ENCODE measurements around the gene ATRNL1. TPM values are rescaled to one million over a fixed set of nuclear protein-coding genes. Genes with fewer than 3 reads are reported as not detected.

ATRNL1 gene
- total RNA-seq, 1 experiment from 2014 or later: 1.3 TPM

DNA sequence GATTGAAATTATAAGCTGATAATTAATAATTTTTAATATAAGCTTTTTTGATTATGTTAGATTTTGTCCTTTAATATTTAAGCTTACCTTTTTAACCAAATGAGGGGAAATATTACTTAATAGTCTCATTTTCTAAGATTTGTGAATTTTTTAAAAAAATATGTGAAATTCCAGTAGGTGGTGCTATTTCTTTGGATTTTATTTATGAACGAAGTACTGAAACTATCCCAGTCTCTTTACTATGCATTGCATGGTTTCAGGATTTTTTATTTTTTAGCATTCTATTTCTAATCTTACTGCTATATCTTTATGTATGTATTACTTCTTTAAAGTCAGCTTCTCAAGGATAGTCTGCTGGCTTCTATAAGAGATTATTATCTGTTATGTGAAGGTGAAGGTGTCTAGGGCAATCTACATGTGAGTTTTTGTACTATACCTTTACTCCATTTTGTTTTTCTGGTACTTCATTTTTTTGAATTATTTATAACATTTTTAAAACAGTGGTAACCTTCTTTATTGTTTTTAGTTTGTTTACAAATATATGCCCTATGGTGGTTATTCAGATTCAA lies 78.3 kb downstream of the ATRNL1 start:
- Histone ChIP-seq H4K20me1 (ENCODE audit: insufficient read depth) (no peaks in the 10 kb centered on the region), H2AFZ (ENCODE audit: low read depth, low read length, poor library complexity, severe bottlenecking) (no peak overlapping the region), H3K4me2 (ENCODE audit: low read length) (no peak overlapping the region), H3K27me3 (ENCODE audit: insufficient read depth, low read length) (no peaks in the 10 kb centered on the region), H3K4me3 (replicated peaks in 1 of 2; ENCODE audit: low read depth in 1 of 2, low read length in 2 of 2) (no peak overlapping the region), H3K79me2 (ENCODE audit: insufficient read depth, low read length) (no peaks in the 10 kb centered on the region), H3K36me3 (ENCODE audit: control insufficient read depth in 1 of 2, insufficient read depth in 2 of 2, low read length in 2 of 2) (no peaks in the 10 kb centered on the region), H3K4me1 (ENCODE audit: control insufficient read depth in 1 of 2, insufficient read depth in 2 of 2, low read length in 2 of 2) (no peaks in the 10 kb centered on the region), H3K9me3 (ENCODE audit: control insufficient read depth in 1 of 2, insufficient read depth in 1 of 2, low read depth in 1 of 2, low read length in 2 of 2) (no peaks in the 10 kb centered on the region), H3K27ac (ENCODE audit: low read depth, low read length) (no peak overlapping the region), H3K9ac (ENCODE audit: low read length) (no peak overlapping the region), H3K9me2 (ENCODE audit: insufficient read depth) (no peaks in the 10 kb centered on the region)
- ChIA-PET POLR2A (no interaction called here), RAD21 (ENCODE audit: low non-redundant PET in 1 of 2, low total read pairs in 2 of 2, uncharacterized antibody in 2 of 2, unreplicated experiment in 2 of 2) (no interaction called here), CTCF (interaction anchor here (0.6 to 1.9 kb wide), 18 partner anchors 8 to 272 kb away, joined by 3 to 6 read pairs (median 3); no protein-coding TSS in a partner anchor)
- BruUV-seq (replicated peaks): no TSS peak
- intact Hi-C loops (cut with micrococcal nuclease): loop anchor here (1.0 kb wide), 1 partner anchor 246 kb away; no protein-coding TSS in a partner anchor
- TF ChIP-seq EGR1 (IDR thresholded peaks at IDR 0.05; ENCODE audit: low read depth) (no peak), EZH2phosphoT487 (IDR thresholded peaks at IDR 0.05; ENCODE audit: borderline replicate concordance) (no peak), POLR2AphosphoS5 (IDR thresholded peaks at IDR 0.05; ENCODE audit: low read depth, low read length) (no peak), JUND (IDR thresholded peaks at IDR 0.05) (no peak), CBX3 (IDR thresholded peaks at IDR 0.05; ENCODE audit: low read depth) (no peak), ELF1 (IDR thresholded peaks at IDR 0.05; ENCODE audit: borderline replicate concordance, low read depth) (no peak), FOSL1 (IDR thresholded peaks at IDR 0.05; ENCODE audit: low read depth) (no peak), RAD21 (IDR thresholded peaks at IDR 0.05; ENCODE audit: low read depth) (peak; percentile 53), TCF7L2 (IDR thresholded peaks at IDR 0.05; ENCODE audit: borderline replicate concordance, extremely low read depth, insufficient read depth, insufficient read length) (no peak), SRF (IDR thresholded peaks at IDR 0.05; ENCODE audit: low read depth) (no peak), SIN3A (IDR thresholded peaks at IDR 0.05; ENCODE audit: low read depth) (no peak), POLR2A (IDR thresholded peaks at IDR 0.05; ENCODE audit: borderline replicate concordance, extremely low read depth, insufficient read depth, insufficient read length) (no peak), EZH2 (IDR thresholded peaks at IDR 0.05) (no peak), YY1 (IDR thresholded peaks at IDR 0.05; ENCODE audit: extremely low read depth, insufficient replicate concordance, low read depth, low read length) (no peak)
- TF ChIP-seq, protein P1, sequence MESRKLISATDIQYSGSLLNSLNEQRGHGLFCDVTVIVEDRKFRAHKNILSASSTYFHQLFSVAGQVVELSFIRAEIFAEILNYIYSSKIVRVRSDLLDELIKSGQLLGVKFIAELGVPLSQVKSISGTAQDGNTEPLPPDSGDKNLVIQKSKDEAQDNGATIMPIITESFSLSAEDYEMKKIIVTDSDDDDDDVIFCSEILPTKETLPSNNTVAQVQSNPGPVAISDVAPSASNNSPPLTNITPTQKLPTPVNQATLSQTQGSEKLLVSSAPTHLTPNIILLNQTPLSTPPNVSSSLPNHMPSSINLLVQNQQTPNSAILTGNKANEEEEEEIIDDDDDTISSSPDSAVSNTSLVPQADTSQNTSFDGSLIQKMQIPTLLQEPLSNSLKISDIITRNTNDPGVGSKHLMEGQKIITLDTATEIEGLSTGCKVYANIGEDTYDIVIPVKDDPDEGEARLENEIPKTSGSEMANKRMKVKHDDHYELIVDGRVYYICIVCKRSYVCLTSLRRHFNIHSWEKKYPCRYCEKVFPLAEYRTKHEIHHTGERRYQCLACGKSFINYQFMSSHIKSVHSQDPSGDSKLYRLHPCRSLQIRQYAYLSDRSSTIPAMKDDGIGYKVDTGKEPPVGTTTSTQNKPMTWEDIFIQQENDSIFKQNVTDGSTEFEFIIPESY (IDR thresholded peaks at IDR 0.05; ENCODE audit: extremely low read depth, insufficient replicate concordance, low read length): no peak
- TF ChIP-seq, protein P2, sequence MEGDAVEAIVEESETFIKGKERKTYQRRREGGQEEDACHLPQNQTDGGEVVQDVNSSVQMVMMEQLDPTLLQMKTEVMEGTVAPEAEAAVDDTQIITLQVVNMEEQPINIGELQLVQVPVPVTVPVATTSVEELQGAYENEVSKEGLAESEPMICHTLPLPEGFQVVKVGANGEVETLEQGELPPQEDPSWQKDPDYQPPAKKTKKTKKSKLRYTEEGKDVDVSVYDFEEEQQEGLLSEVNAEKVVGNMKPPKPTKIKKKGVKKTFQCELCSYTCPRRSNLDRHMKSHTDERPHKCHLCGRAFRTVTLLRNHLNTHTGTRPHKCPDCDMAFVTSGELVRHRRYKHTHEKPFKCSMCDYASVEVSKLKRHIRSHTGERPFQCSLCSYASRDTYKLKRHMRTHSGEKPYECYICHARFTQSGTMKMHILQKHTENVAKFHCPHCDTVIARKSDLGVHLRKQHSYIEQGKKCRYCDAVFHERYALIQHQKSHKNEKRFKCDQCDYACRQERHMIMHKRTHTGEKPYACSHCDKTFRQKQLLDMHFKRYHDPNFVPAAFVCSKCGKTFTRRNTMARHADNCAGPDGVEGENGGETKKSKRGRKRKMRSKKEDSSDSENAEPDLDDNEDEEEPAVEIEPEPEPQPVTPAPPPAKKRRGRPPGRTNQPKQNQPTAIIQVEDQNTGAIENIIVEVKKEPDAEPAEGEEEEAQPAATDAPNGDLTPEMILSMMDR (IDR thresholded peaks at IDR 0.05 in 2 of 3, conservative IDR thresholded peaks at IDR 0.05 in 1 of 3; ENCODE audit: borderline replicate concordance in 1 of 3, insufficient read depth in 1 of 3, low read depth in 2 of 3, low read length in 2 of 3): peak; percentile 2 to 68 (median 24); a peak in 3 of 6 replicates
- TF ChIP-seq, protein P3, sequence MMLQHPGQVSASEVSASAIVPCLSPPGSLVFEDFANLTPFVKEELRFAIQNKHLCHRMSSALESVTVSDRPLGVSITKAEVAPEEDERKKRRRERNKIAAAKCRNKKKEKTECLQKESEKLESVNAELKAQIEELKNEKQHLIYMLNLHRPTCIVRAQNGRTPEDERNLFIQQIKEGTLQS (IDR thresholded peaks at IDR 0.05): no peak
- peak; percentile 7 for DNase-seq (ENCODE audit: low read depth, low spot score)
- ATAC-seq: peak; percentile 57
